H9 (cell line): ENCODE data around the gene SPTBN1. TPM values are rescaled to one million over a fixed set of nuclear protein-coding genes. Genes with fewer than 3 reads are reported as not detected.

Experiments
- DNase-seq: peaks from one replicate; pipeline ENCODE4 v3.0.0-alpha.2; 2017
- H2AFZ ChIP-seq: one replicate; pipeline ENCODE4 v1.6.1; 2013; ENCODE audit warnings: mild to moderate bottlenecking, low read length, control low read depth, moderate library complexity
- H2AK5ac ChIP-seq: 2 replicates; pipeline ENCODE4 v1.6.1; 2013; ENCODE audit warnings: low read length, control low read depth, mixed read lengths; ENCODE audit not compliant: insufficient read length
- H2BK120ac ChIP-seq: one replicate; pipeline ENCODE4 v1.6.1; 2013; ENCODE audit warnings: low read depth, mild to moderate bottlenecking, low read length, control low read depth, inconsistent platforms; ENCODE audit not compliant: poor library complexity, severe bottlenecking
- H2BK12ac ChIP-seq: 2 replicates; pipeline ENCODE4 v1.6.1; 2013; ENCODE audit warnings: low read length, control low read depth, mixed read lengths, low read depth; ENCODE audit not compliant: insufficient read length
- H2BK15ac ChIP-seq: 2 replicates; pipeline ENCODE4 v1.6.1; 2013; ENCODE audit warnings: low read depth, low read length, control low read depth
- H2BK20ac ChIP-seq: one replicate; pipeline ENCODE4 v1.6.1; 2013; ENCODE audit warnings: low read depth, mild to moderate bottlenecking, low read length, control low read depth, inconsistent platforms; ENCODE audit not compliant: poor library complexity, severe bottlenecking
- H2BK5ac ChIP-seq: 2 replicates; pipeline ENCODE4 v1.6.1; 2013; ENCODE audit warnings: low read length, control low read depth, mixed read lengths; ENCODE audit not compliant: insufficient read length
- H3K14ac ChIP-seq: 2 replicates; pipeline ENCODE4 v1.6.1; 2013; ENCODE audit warnings: low read length, control low read depth; ENCODE audit not compliant: insufficient read depth
- H3K18ac ChIP-seq: 2 replicates; pipeline ENCODE4 v1.6.1; 2013; ENCODE audit warnings: low read depth, mild to moderate bottlenecking, mixed read lengths, low read length, control low read depth; ENCODE audit not compliant: insufficient read length
- H3K23ac ChIP-seq: 2 replicates; pipeline ENCODE4 v1.6.1; 2013; ENCODE audit warnings: low read length, control low read depth, mixed read lengths, low read depth; ENCODE audit not compliant: insufficient read length
- H3K23me2 ChIP-seq: 2 replicates; pipeline ENCODE4 v1.6.1; 2013; ENCODE audit warnings: low read depth, mild to moderate bottlenecking, mixed read lengths, low read length, control low read depth; ENCODE audit not compliant: insufficient read length, poor library complexity, severe bottlenecking
- H3K27ac ChIP-seq: 2 replicates; pipeline ENCODE4 v1.5.1; 2013; ENCODE audit warnings: low read length, control low read depth, mixed read lengths, low read depth; ENCODE audit not compliant: insufficient read length
- H3K27me3 ChIP-seq: 2 replicates; pipeline ENCODE4 v1.6.1; 2013; ENCODE audit warnings: low read length, control low read depth, inconsistent platforms; ENCODE audit not compliant: insufficient read depth
- H3K4ac ChIP-seq: 2 replicates; pipeline ENCODE4 v1.6.1; 2013; ENCODE audit warnings: low read depth, mild to moderate bottlenecking, control low read depth, inconsistent platforms, low read length, moderate library complexity
- H3K4me1 ChIP-seq: 2 replicates; pipeline ENCODE4 v1.6.1; 2013; ENCODE audit warnings: low read length, control low read depth, inconsistent platforms; ENCODE audit not compliant: insufficient read depth
- H3K4me2 ChIP-seq: 2 replicates; pipeline ENCODE4 v1.6.1; 2013; ENCODE audit warnings: low read length, control low read depth, mixed read lengths; ENCODE audit not compliant: insufficient read length, insufficient read depth
- H3K56ac ChIP-seq: 2 replicates; pipeline ENCODE4 v1.6.1; 2013; ENCODE audit warnings: low read depth, mild to moderate bottlenecking, mixed read lengths, low read length, control low read depth; ENCODE audit not compliant: insufficient read length
- H3K79me1 ChIP-seq: 2 replicates; pipeline ENCODE4 v1.6.1; 2013; ENCODE audit warnings: low read depth, mild to moderate bottlenecking, moderate library complexity, low read length, control low read depth, inconsistent platforms; ENCODE audit not compliant: insufficient read depth, poor library complexity, severe bottlenecking
- H3K79me2 ChIP-seq: 2 replicates; pipeline ENCODE4 v1.6.1; 2013; ENCODE audit warnings: low read length, control low read depth, inconsistent platforms; ENCODE audit not compliant: insufficient read depth
- H3K9ac ChIP-seq: 2 replicates; pipeline ENCODE4 v1.6.1; 2013; ENCODE audit warnings: low read length, control low read depth, mixed read lengths; ENCODE audit not compliant: insufficient read length; ENCODE audit errors: extremely low read depth
- H3K9me3 ChIP-seq: one replicate; pipeline ENCODE4 v1.6.1; 2013; ENCODE audit warnings: low read depth, low read length, inconsistent platforms; ENCODE audit not compliant: control insufficient read depth
- H3T11ph ChIP-seq: one replicate; pipeline ENCODE4 v1.6.1; 2013; ENCODE audit warnings: mild to moderate bottlenecking, low read length, control low read depth, inconsistent platforms
- H4K20me1 ChIP-seq: one replicate; pipeline ENCODE4 v1.6.1; 2013; ENCODE audit not compliant: control insufficient read depth, insufficient read length, insufficient read depth
- H4K5ac ChIP-seq: 2 replicates; pipeline ENCODE4 v1.6.1; 2013; ENCODE audit warnings: low read depth, mild to moderate bottlenecking, mixed read lengths, low read length, control low read depth; ENCODE audit not compliant: insufficient read length
- H4K8ac ChIP-seq: replicated peaks from 2 replicates; pipeline ENCODE4 v1.6.1; 2013; ENCODE audit warnings: low read length, control low read depth, mixed read lengths, low read depth; ENCODE audit not compliant: insufficient read length
- H4K91ac ChIP-seq: 2 replicates; pipeline ENCODE4 v1.6.1; 2013; ENCODE audit warnings: low read depth, mild to moderate bottlenecking, moderate library complexity, mixed read lengths, low read length, control low read depth; ENCODE audit not compliant: insufficient read length
- H3K27ac Mint-ChIP-seq, 3 experiments: 2 replicates in 2 of 3; 3 replicates in 1 of 3; pipeline ENCODE4 v1.8.0; 2020 to 2021; ENCODE audit warnings: mixed read lengths in 3 of 3, mild to moderate bottlenecking in 1 of 3, moderate library complexity in 1 of 3
- H3K27me3 Mint-ChIP-seq: 2 replicates; pipeline ENCODE4 v1.8.0; 2021; ENCODE audit warnings: low read depth, mild to moderate bottlenecking, moderate library complexity, mixed read lengths
- H3K36me3 Mint-ChIP-seq, 3 experiments: 2 replicates in 2 of 3; 3 replicates in 1 of 3; pipeline ENCODE4 v1.8.0; 2020 to 2021; ENCODE audit warnings: low read depth in 3 of 3, mixed read lengths in 3 of 3; ENCODE audit not compliant: insufficient read depth in 1 of 3
- H3K4me1 Mint-ChIP-seq, 2 experiments: 2 replicates each; pipeline ENCODE4 v1.8.0; 2020; ENCODE audit warnings: mixed read lengths in 2 of 2
- H3K4me3 Mint-ChIP-seq, 2 experiments: 2 replicates in 1 of 2; 3 replicates in 1 of 2; pipeline ENCODE4 v1.8.0; 2020 to 2021; ENCODE audit warnings: mild to moderate bottlenecking in 2 of 2, mixed read lengths in 2 of 2, moderate library complexity in 1 of 2
- H3K9me3 Mint-ChIP-seq, 2 experiments: 2 replicates in 1 of 2; 3 replicates in 1 of 2; pipeline ENCODE4 v1.8.0; 2020; ENCODE audit warnings: mild to moderate bottlenecking in 2 of 2, mixed read lengths in 2 of 2, moderate library complexity in 1 of 2
- WGBS: extraction: QIAGEN DNeasy Blood & Tissue Kit; methylation state at CpG from one replicate; pipeline ENCODE4 v1.1.7; 2013; ENCODE audit warnings: missing lambda C conversion rate, low lambda C conversion rate, mixed read lengths; ENCODE audit not compliant: insufficient read length; ENCODE audit errors: extremely low coverage; 5-methylcytosine and 5-hydroxymethylcytosine counted together
- total RNA-seq: library from RNA; stranded (reverse); gene quantifications from 2 replicates; pipeline ENCODE4 v1.2.1, GENCODE V29; 2021
- TF ChIP-seq, protein P1 (sequence below): fragments of 200-600 bp; sonication (generic); conservative IDR thresholded peaks from 3 replicates; pipeline ENCODE4 v1.8.0; 2021; ENCODE audit warnings: antibody characterized with exemption, mild to moderate bottlenecking

SPTBN1 gene
- total RNA-seq, 1 experiment from 2014 or later: 164 TPM

DNA sequence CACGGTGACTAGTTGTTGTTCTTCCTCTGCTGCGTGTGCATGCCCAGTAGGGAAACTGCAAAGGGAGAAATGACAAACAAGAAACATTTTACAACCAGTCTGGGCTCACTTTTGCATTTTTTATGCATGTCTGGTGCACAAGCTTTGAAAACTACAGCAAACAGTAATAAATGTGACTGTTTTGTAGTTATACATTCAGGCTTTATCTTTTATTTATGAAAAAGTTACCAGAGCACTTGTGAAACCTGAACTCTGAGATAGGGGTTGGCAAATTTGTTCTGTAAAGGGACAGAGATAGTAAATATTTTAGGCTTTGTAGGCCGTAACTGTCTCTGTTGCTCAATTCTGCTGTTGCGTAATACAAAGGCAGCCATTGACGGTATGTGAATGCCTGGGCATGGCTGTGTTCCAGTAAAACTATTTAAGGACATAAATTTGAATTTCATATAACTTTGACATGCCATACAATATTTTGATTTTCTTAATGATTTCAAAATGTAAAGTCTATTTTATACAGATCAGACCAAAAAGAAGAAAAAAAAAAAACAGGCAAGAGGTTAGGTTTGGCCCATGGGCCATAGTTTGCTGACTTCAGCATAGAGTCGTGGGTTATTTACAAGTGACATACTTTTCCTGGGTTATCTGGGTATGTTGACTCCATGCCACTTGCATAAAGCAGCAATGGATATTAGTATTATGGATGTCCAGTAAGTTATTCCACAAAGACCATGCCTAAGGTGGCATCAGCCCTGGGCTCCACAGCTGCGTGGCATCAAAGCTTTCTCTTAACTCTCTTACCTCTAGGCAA, 213.8 kb downstream of the SPTBN1 start:
- Mint-ChIP-seq H3K27ac (no peak overlapping the region; a peak in 1 of 7 replicates), H3K4me1 (peaks cover 27% of the 10 kb centered on the region in 2 experiments), H3K36me3 (peaks cover 25 to 56% (median 50%) of the 10 kb centered on the region in 3 experiments), H3K9me3 (no peaks in the 10 kb centered on the region), H3K4me3 (no peak overlapping the region), H3K27me3 (no peaks in the 10 kb centered on the region)
- H4K8ac ChIP-seq: no peak overlapping the region
- H2AFZ ChIP-seq: no peak overlapping the region
- no peak overlapping the region for H3T11ph ChIP-seq
- H3K9me3 ChIP-seq: no peaks in the 10 kb centered on the region
- no peak overlapping the region for H3K4me2 ChIP-seq
- no peak overlapping the region for H3K27ac ChIP-seq
- peaks cover 4% of the 10 kb centered on the region; the same call in 1 of the 2 replicates for H3K4me1 ChIP-seq
- H4K20me1 ChIP-seq: no peaks in the 10 kb centered on the region
- H3K27me3 ChIP-seq: no peaks in the 10 kb centered on the region
- H3K18ac ChIP-seq: no peak overlapping the region
- H2BK12ac ChIP-seq: no peak overlapping the region
- H4K91ac ChIP-seq: no peak overlapping the region
- H3K79me1 ChIP-seq: no peaks in the 10 kb centered on the region
- no peak overlapping the region for H4K5ac ChIP-seq
- no peak overlapping the region for H3K9ac ChIP-seq
- H3K56ac ChIP-seq: no peak overlapping the region
- no peak overlapping the region for H3K14ac ChIP-seq
- H2BK5ac ChIP-seq: no peak overlapping the region
- no CpG with 5 or more reads among the region's 7 CpGs for WGBS
- H3K4ac ChIP-seq: no peak overlapping the region
- TF ChIP-seq, protein P1, sequence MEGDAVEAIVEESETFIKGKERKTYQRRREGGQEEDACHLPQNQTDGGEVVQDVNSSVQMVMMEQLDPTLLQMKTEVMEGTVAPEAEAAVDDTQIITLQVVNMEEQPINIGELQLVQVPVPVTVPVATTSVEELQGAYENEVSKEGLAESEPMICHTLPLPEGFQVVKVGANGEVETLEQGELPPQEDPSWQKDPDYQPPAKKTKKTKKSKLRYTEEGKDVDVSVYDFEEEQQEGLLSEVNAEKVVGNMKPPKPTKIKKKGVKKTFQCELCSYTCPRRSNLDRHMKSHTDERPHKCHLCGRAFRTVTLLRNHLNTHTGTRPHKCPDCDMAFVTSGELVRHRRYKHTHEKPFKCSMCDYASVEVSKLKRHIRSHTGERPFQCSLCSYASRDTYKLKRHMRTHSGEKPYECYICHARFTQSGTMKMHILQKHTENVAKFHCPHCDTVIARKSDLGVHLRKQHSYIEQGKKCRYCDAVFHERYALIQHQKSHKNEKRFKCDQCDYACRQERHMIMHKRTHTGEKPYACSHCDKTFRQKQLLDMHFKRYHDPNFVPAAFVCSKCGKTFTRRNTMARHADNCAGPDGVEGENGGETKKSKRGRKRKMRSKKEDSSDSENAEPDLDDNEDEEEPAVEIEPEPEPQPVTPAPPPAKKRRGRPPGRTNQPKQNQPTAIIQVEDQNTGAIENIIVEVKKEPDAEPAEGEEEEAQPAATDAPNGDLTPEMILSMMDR: no peak
- H2AK5ac ChIP-seq: no peak overlapping the region
- no peak overlapping the region for H2BK120ac ChIP-seq
- no peak overlapping the region for H2BK15ac ChIP-seq
- no peak overlapping the region for H3K23ac ChIP-seq
- no peak for DNase-seq
- H3K79me2 ChIP-seq: no peaks in the 10 kb centered on the region
- H2BK20ac ChIP-seq: no peak overlapping the region
- H3K23me2 ChIP-seq: no peaks in the 10 kb centered on the region
